GM08714 (cell line): ENCODE results near the gene FPR3.

Source experiments
- H3K4me3 ChIP-seq: fragments of 200-500 bp; sonication (Bioruptor generic); 2 replicates; pipeline ENCODE4 v1.5.1; 2014; ENCODE audit warnings: mild to moderate bottlenecking, low read length, inconsistent platforms
- ZNF274 ChIP-seq: IDR thresholded peaks from 2 replicates; pipeline ENCODE4 v1.6.1; 2012; ENCODE audit warnings: mild to moderate bottlenecking, low read depth, low read length

FPR3 gene

DNA sequence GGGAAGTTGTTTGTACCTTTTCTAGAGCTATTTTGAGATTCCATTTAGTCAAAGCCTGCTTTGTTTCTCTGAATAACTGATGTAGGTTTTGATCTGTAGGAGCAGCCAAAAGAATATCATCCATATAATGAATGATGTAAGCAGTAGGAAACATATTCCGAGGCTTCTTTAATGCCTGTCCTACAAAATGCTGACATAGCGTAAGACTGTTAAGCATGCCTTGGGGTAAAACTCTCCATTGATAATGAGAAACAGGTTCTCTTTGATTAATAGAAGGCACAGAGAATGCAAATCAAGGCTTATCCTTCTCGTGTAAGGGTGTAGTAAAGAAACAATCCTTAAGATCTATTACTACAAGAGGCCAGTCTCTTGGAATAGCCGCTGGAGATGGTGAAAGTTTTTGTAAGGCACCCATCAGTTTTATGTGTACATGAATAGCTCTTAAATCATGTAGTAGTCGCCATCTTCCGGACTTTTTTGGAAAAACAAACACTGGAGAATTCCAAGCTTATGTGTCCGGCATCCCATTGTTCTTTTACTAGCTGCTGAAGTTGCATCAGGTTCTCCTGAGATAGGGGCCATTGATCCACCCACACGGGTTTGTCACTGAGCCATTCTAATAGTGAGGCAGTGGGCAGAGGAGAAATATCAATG is 13.5 kb downstream of the FPR3 start:
- no peak overlapping the region for H3K4me3 ChIP-seq
- TF ChIP-seq ZNF274: no peak

DNA sequence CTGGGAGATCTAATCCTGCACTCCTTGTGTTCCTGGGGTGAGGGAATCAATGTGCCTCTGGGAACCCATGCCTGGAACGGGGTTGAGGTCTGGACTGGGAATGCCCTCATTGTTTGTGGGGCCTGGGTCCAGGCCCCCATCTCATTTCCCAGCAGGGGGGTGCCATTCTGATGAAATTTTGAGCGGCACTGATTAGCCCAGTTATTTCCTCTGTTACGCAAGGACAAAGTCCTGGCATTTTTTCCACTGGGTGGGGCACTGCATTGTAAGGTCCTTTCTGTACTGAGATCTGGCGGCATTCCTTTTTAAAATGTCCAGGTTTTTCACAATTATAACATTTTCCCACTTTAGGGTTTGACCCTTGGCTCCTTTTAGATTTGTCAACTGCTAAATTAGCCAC is 14.8 kb downstream of the FPR3 start:
- H3K4me3 ChIP-seq: no peak overlapping the region
- no peak for TF ChIP-seq ZNF274

DNA sequence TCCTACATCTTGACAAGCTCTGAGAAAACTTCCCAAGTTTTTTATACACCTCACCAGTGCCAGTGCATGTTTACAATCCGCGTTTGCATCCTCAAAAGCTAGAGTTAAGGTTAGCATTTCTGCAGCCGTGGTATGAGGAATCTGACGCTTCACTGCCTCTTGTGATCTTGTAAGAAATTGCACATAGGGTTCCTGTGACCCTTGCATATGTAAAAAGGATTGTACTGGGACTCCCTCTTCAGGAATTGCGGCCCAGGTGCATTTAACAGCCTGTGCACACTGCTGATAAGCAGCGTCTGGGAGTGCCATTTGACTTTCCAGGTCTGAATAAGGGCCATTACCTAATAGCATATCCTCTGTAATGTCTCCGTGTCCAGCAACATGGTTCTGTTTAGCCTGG is 15.3 kb downstream of the FPR3 start:
- H3K4me3 ChIP-seq: no peak overlapping the region
- no peak for TF ChIP-seq ZNF274

DNA sequence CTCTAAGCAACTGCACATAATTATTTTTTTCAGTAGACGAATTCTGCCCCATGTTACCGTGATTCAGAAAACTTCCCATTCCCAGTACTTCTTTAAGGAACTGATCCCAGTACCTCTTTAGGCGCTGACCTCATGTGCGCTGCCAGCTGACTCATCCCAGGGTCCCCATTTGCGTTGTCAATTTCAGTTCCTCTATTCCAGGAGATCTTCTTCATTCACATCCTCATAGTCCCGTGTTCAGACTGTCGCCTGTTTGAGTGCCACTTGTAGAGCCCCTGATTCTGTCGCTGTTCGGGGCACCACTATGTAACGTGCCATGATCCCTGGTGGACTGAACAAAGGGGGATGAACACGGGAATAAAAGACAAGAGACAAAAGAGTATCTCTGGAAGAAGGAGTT is 16.4 kb downstream of the FPR3 start:
- no peak overlapping the region for H3K4me3 ChIP-seq
- no peak for TF ChIP-seq ZNF274

DNA sequence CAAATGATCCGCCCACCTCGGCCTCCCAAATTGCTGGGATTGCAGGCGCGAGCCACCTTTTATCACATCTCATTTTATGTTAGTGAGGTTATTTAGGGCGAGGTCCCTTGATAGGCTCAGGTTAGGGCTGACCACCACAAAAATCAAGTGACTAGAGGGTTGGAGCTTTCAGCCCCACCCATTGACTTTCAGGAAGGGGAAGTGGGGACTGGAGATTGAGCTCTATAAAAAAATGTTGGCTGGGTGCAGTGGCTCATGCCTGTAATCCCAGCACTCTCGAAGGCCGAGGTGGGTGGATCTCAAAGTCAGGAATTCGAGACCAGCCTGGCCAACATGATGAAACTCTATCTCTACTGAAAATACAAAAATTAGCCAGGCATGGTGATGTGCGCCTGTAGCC is 20.1 kb downstream of the FPR3 start:
- no peak for TF ChIP-seq ZNF274

DNA sequence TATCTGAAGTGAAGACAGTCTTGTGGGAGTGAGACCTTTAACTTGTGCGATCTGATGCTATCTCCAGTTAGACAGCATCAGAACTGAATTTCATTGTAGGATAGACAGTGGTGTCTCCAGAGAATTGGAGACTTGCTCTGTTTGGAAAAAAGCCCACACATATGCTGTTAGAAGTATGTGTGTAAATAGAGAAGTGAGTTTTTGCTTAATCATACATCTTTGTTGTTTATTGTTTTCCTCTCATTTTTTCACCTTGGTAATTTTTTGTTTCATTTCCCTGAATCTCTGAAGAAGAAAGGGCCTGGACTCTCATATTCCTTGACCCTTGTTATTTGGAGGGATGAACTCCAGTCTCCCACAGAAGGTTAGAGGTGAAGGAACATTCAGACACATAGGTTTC is 21.8 kb downstream of the FPR3 start:
- no peak overlapping the region for H3K4me3 ChIP-seq
- TF ChIP-seq ZNF274: no peak

More for the DNA sequence above, 20.1 kb downstream of the FPR3 start:
- H3K4me3 ChIP-seq: no peak overlapping the region

DNA sequence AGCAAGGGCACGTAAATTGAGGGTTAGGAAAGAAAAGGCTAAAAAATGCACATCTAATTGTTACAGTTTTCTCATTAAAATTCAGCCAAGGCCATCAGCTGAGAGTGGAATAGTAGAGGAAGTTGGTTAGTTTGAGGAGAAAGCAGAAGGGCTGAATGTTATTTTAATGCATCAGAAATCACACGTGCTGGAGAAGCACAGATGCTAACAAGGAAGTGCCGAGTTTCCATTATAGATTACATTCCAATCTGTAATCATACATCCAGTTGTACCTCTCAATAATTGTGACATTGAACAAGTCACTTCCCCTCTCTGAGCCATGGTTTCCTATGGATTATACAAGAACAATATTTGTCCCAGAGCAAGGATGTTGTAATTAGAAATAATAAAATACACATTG is 25.1 kb downstream of the FPR3 start:
- TF ChIP-seq ZNF274: no peak
- H3K4me3 ChIP-seq: no peak overlapping the region

DNA sequence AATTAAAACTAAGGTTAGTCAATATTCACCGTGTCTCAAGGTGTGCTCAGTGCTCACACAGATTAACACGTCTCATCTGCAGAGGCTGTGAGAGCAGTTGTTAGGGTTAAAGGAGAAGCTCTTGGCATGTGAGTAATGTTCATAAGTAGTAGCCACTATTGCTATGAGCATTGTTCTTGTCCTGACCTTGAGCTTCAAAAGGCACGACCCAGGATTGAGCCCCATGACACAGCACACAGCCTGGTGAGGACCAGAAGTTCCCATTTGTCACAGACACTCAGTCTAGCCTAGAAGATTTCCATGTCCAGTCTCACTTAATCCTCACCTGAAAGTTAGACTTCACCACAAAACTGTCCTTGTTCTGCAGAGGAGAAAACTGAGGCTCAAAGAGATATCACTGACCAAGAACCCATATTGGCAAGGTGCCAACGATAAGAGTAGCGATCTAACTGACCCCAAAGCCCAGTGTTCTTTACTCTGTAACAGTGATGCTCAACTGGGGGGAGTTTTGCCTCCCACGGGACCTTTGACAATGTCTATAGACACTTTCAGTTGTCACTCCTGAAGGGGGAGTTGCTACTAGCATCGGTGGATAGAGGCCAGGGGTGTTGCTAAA is 26.0 kb downstream of the FPR3 start:
- H3K4me3 ChIP-seq: no peak overlapping the region
- TF ChIP-seq ZNF274: no peak

DNA sequence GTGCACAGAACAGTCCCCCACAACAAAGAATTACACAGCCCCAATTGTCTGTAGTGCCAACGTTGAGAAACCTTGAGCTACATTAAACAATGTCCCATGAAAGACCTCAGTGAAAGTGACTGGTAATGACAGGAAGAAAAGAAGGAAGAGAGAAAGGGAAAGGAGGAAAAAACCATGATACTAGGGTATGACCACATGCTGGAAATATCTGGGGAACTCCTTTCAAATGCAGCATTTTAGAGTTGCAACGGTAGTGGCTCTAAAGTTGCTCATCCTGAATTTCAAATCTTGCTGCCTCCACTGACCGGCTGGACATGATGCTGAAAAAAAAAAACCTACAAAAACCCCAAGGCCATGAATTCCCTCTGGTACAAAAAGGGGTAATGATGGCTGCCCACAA is 26.5 kb downstream of the FPR3 start:
- H3K4me3 ChIP-seq: no peak overlapping the region
- TF ChIP-seq ZNF274: no peak

DNA sequence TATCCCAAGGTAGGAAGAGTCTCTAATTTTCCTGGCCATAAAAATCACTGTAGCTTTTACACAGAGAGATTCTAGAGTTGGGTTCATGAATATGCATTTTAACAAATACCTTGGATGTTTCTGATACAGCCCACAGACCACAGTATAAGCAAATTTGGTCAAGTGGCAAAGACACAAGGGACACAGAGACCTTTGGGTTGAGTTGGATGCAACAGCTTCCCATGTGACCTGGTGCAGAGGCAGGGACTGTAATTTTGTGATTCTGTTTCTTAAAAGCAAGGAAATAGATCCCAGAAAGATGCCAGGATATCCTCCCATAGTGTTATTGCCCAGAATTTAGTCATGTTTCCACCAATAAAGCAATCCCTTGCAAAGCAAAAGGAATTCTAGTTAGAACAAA is 27.0 kb downstream of the FPR3 start:
- no peak overlapping the region for H3K4me3 ChIP-seq
- no peak for TF ChIP-seq ZNF274

DNA sequence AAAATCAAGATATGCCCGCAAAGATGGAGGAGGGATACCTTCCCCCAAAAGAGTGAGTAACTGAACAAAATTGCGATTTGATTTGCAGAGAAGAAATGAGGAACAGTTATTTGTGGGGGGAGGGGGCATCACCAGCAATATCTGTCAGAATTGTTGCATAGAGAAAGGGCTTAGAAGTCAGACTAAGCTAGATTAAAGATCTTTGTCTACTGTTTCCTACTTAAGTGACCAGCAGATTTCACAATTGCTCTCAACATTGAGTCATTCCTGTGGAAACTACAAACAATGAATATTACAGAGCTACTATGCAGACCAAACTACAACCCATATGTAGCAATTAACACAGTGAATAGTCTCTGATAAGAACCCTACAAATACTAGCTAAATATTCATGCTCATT is 27.4 kb downstream of the FPR3 start:
- no peak for TF ChIP-seq ZNF274
- no peak overlapping the region for H3K4me3 ChIP-seq

DNA sequence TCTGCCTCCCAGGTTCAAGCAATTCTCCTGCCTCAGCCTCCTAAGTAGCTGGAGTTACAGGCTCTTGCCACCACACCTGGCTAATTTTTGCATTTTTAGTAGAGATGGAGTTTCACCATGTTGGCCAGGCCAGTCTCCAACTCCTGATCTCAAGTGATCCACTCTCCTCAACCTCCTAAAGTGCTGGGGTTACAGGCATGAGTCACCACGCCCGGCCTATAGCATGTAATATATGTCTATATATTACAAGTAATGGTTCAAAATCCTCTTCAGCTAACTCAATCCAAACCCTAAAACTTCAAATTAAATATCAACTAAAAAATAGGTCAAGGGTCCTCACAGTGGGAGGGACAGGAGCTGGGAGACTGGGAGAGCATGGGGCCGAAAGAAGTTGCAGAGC is 28.0 kb downstream of the FPR3 start:
- no peak overlapping the region for H3K4me3 ChIP-seq
- no peak for TF ChIP-seq ZNF274

DNA sequence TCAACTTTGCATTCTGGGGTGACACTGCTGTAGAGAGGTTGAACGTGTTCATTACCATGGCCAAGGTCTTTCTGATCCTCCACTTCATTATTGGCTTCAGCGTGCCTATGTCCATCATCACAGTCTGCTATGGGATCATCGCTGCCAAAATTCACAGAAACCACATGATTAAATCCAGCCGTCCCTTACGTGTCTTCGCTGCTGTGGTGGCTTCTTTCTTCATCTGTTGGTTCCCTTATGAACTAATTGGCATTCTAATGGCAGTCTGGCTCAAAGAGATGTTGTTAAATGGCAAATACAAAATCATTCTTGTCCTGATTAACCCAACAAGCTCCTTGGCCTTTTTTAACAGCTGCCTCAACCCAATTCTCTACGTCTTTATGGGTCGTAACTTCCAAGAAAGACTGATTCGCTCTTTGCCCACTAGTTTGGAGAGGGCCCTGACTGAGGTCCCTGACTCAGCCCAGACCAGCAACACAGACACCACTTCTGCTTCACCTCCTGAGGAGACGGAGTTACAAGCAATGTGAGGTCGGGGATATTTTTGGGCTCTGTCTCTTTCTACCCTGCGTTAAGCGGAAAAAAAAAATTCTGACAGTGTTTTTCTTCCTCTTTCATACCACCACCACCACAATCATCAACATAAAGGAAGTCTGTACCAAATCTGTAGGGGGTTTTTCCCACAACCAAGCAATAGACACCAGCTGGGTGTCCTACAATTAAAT is 29.5 kb downstream of the FPR3 start:
- no peak for TF ChIP-seq ZNF274
- H3K4me3 ChIP-seq: no peak overlapping the region

DNA sequence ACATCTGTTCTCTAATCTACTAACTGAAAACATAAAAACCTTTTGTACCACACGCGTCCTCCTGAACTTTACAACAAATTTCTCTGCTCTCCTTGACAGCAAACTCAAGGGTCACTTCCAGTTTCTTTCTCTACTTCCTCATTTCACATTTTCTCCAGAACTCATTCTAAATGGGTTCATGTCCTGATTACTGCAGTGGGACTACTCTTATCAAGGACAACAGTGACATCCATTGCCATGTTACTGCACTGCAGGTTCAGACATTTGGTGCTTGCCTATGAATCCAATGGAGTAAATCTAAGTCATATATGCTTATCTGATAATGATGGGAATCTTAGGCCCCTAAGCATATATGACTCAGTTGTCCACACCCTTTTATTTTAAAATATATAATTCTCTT is 35.3 kb downstream of the FPR3 start:
- TF ChIP-seq ZNF274: no peak

DNA sequence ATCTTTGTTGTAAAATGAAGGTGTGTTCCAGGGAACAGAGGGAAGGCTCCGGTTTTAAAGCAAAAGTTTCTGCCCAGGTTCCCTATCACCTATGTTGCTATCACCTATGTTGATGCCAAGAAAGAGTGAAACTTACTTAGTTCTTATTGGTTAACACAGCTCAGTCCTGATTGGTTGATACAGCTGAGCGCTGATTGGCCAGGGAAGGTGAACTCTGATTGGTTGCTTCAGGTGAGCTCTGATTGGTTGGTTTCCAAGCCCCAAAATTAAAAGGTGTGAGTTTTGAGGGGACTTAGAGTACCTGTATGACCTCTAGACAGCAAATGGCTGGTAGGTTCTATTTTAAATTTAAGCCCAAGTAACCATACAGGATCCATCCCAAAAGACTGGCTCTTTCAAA is 42.2 kb downstream of the FPR3 start:
- no peak overlapping the region for H3K4me3 ChIP-seq
- no peak for TF ChIP-seq ZNF274

More for the DNA sequence above, 35.3 kb downstream of the FPR3 start:
- no peak overlapping the region for H3K4me3 ChIP-seq
